Measurements from ENCODE around the gene NELFE.

NELFE gene

GRCh38 chr6:31971993-31972708, 13.4 kb upstream of the NELFE start, which contains the start of gene DXO:
TSS of gene DXO (minus strand) at chr6:31972138. CDS start at chr6:31971675, 463 bp downstream.
- peak; percentile 99 for DNase-seq

GRCh38 chr6:31971279-31971992, 12.7 kb upstream of the NELFE start:
- no peak for DNase-seq

GRCh38 chr6:31970604-31971271, 12.0 kb upstream of the NELFE start:
- peak; percentile 72 for DNase-seq

GRCh38 chr6:31969712-31970603, 11.2 kb upstream of the NELFE start:
- no peak for DNase-seq

- DNase-seq = no peak
Measured at GRCh38 chr6:31968791-31969711, 10.3 kb upstream of the NELFE start.

GRCh38 chr6:31968326-31968725, 9.6 kb upstream of the NELFE start:
- DNase-seq = no peak

GRCh38 chr6:31967926-31968320, 9.2 kb upstream of the NELFE start:
- no peak for DNase-seq

- DNase-seq = no peak
Measured at GRCh38 chr6:31966997-31967925, 8.5 kb upstream of the NELFE start.

- no peak for DNase-seq
Measured at GRCh38 chr6:31966506-31966905, 7.7 kb upstream of the NELFE start.

- no peak for DNase-seq
Measured at GRCh38 chr6:31965700-31966099, 6.9 kb upstream of the NELFE start.

GRCh38 chr6:31963921-31964320, 5.2 kb upstream of the NELFE start:
- no peak for DNase-seq

- DNase-seq = no peak
Measured at GRCh38 chr6:31961616-31962015, 2.8 kb upstream of the NELFE start.

GRCh38 chr6:31958412-31958740, 395 bp downstream of the NELFE start:
- DNase-seq = no peak

GRCh38 chr6:31956796-31957195, 2.0 kb downstream of the NELFE start:
- no peak for DNase-seq

- no peak for DNase-seq
Measured at GRCh38 chr6:31954511-31954910, 4.3 kb downstream of the NELFE start.

- no peak for DNase-seq
Measured at GRCh38 chr6:31952890-31953289, 5.9 kb downstream of the NELFE start.

GRCh38 chr6:31952140-31952805, 6.5 kb downstream of the NELFE start:
- peak; percentile 39 for DNase-seq

GRCh38 chr6:31949926-31950548, 8.7 kb downstream of the NELFE start:
- DNase-seq = no peak

GRCh38 chr6:31948753-31949413, 9.9 kb downstream of the NELFE start:
- no peak for DNase-seq

Data from NCI-H510A treated with DMSO at 0.1 percent for 48 hours (cell line).